ENCODE measurements around the gene TIAM1.
A peak's percentile ranks its signal among the peaks of the same experiment; 100 is the strongest.

The TIAM1 gene

GRCh38 chr21:31294691-31295090, 49.4 kb downstream of the TIAM1 start:
- intact Hi-C loops (cut with DNase I), result no loop called here
- DNase-seq, result peak in 6 of 10 donors; percentile 21 to 90 (median 62)

DNA sequence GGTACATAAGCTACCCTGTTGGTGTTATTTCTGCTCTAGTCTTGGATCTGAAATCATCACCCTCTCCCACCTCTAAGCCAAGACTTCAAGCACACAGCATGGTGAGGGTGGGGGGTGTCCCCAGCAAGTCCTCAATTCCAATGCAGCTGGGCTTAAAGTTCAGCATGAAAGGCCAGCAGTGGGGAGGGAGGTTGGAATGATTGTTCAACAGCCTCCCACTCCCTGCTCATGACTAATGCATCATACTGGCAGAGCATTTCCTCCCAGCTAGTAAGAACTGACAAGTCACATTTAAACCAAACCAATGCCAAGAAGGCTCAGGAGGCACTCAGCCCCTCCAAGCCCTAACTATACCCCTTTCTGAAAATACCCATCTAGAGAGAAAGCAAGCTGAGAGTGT, 50.1 kb downstream of the TIAM1 start:
- intact Hi-C loops (cut with DNase I), result no loop called here
- no peak for DNase-seq

GRCh38 chr21:31290765-31291164, 53.3 kb downstream of the TIAM1 start:
- intact Hi-C loops (cut with DNase I), result no loop called here

GRCh38 chr21:31289702-31290101, 54.4 kb downstream of the TIAM1 start:
- no peak for DNase-seq
- intact Hi-C loops (cut with DNase I), result no loop called here

More at GRCh38 chr21:31290765-31291164, 53.3 kb downstream of the TIAM1 start:
- no peak for DNase-seq

GRCh38 chr21:31288191-31288590, 55.9 kb downstream of the TIAM1 start:
- intact Hi-C loops (cut with DNase I), result no loop called here
- DNase-seq, result no peak

DNA sequence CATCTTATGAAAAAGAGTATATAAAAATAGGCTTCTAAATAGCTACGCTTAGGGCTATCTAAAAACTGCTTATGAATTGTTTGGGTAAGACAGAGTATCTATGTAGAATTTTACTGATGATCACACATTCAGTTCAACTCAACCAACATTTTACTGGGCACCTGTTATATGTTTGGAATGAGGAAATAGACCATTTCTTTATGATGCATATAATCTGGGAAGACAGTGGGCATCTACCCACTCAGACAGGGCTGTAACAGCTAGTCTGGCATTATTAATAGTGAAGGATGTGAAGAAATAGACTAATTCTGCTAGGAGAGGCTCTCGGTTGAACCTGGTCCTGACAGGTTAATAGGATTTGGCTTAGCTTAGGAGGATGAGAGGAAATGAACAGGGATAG, 56.9 kb downstream of the TIAM1 start:
- no peak for DNase-seq
- intact Hi-C loops (cut with DNase I), result no loop called here

GRCh38 chr21:31286621-31287020, 57.4 kb downstream of the TIAM1 start:
- DNase-seq, result no peak
- intact Hi-C loops (cut with DNase I), result no loop called here

- no peak for DNase-seq
- intact Hi-C loops (cut with DNase I), result no loop called here
Observed at GRCh38 chr21:31284797-31285397, 59.2 kb downstream of the TIAM1 start.

- DNase-seq, result no peak
- intact Hi-C loops (cut with DNase I), result no loop called here
Observed at GRCh38 chr21:31283025-31283424, 61.0 kb downstream of the TIAM1 start.

GRCh38 chr21:31282095-31282709, 61.9 kb downstream of the TIAM1 start:
- DNase-seq, result no peak
- intact Hi-C loops (cut with DNase I), result no loop called here

DNA sequence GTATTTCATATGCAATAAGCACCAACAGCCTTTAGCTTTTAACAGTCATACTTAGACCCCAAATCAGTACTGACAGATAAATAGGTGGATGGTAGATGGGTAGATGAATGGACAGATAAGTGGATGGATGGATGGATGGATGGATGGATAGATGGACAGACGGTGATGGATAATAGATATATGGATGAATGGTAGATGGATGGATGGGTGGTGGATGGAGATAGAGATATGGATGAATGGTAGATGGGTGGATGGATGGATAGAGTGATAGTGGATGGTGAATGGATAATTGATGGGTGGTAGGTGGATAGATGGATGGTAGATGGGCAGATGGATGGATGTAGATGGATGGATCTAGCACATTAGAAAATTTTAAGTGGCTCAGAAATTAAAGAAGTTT, 62.5 kb downstream of the TIAM1 start:
- no peak for DNase-seq
- intact Hi-C loops (cut with DNase I), result no loop called here

DNA sequence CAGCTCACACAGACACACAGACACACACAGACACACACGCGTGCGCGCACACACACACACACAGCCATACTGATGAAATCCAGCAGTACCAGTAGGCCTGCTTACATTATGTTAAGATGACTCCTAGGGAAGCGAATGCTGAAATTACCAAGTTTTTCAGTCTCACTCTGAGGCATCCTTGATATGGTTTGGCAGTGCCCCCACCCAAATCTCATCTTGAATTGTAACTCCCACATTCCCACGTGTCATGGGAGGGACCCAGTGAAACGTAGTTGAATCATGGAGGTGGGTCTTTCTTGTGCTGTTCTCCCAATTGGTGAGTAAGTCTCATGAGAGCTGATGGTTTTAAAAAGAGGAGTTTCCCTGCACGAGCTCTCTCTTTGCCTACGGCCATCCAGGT, 64.1 kb downstream of the TIAM1 start:
- intact Hi-C loops (cut with DNase I), result no loop called here
- no peak for DNase-seq

DNA sequence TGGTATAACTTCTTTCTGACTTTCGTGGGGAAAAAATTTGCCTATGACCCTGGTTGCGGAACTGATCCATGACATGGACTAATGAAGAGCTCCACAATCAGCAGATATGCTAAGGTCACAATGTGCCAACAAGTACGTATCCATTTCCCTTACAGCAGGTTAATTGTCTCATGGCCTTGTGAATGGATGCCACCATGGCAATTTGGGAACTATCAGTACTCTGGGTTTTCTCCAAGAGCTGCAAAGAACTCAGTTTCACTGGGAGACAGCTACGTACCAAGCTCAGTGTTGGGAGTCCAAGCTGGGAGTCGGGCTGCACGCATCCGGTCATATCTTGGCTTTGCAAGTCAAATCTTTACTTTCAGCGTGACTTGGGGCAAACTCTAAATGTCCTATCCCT, 64.8 kb downstream of the TIAM1 start:
- no peak for DNase-seq
- intact Hi-C loops (cut with DNase I), result no loop called here

DNA sequence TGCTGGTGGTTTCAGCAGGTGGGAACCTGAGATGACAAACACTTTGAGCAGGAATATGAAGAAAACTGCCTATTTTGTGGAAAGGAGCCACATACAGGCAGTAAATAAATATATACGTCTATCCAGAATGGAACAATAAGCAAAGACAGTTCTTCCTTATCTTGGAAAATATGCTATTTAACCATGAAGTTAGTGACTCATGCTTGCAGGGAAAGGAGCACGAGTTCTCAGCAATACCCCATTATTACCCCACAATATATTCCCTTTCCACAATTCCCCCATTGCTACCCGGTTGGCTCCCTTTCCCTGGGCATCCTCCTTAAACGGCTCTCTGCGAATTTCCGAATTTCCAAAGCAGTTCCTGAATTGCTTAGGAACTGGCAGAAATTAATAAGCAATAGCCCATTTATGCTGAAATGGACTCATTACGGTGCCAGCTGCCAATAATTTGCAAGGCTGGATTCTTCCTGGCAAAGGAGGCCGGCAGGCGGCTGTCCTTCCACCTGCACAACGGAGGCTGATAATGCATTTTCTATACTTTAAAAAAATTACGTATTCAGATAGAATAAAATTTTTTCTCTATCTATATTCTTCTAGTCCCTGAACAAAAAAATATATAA, 65.4 kb downstream of the TIAM1 start:
- intact Hi-C loops (cut with DNase I), result no loop called here
- DNase-seq, result no peak

- intact Hi-C loops (cut with DNase I), result no loop called here
- DNase-seq, result no peak
Observed at GRCh38 chr21:31276663-31277062, 67.4 kb downstream of the TIAM1 start.

DNA sequence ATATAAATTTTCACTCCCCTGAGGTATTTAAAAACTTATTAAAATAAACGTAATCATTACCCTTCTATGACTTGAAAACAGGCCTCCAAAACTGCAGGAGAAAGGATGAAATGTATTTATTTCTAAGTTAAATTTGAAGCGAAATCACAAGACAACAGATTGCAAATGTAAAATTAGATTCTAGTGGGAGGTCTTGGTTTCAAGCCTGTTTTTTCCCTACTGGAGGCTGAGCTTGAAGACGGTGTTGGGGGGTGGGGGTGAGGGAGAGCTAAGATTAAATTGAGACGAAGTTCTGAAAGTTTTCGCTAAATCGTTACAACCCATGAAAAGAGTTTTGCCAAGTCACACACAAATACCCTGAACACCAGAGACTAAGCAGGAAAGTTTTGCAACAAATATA, 68.2 kb downstream of the TIAM1 start:
- DNase-seq, result no peak
- intact Hi-C loops (cut with DNase I), result no loop called here

GRCh38 chr21:31273278-31273677, 70.8 kb downstream of the TIAM1 start:
- DNase-seq, result no peak
- intact Hi-C loops (cut with DNase I), result no loop called here

- no peak for DNase-seq
- intact Hi-C loops (cut with DNase I), result no loop called here
Observed at GRCh38 chr21:31268090-31268489, 76.0 kb downstream of the TIAM1 start.

GRCh38 chr21:31267644-31268043, 76.4 kb downstream of the TIAM1 start:
- DNase-seq, result no peak
- intact Hi-C loops (cut with DNase I), result no loop called here

GRCh38 chr21:31266241-31266640, 77.8 kb downstream of the TIAM1 start:
- DNase-seq, result peak in 7 of 10 donors; percentile 33 to 89 (median 48)
- intact Hi-C loops (cut with DNase I), result no loop called here

DNA sequence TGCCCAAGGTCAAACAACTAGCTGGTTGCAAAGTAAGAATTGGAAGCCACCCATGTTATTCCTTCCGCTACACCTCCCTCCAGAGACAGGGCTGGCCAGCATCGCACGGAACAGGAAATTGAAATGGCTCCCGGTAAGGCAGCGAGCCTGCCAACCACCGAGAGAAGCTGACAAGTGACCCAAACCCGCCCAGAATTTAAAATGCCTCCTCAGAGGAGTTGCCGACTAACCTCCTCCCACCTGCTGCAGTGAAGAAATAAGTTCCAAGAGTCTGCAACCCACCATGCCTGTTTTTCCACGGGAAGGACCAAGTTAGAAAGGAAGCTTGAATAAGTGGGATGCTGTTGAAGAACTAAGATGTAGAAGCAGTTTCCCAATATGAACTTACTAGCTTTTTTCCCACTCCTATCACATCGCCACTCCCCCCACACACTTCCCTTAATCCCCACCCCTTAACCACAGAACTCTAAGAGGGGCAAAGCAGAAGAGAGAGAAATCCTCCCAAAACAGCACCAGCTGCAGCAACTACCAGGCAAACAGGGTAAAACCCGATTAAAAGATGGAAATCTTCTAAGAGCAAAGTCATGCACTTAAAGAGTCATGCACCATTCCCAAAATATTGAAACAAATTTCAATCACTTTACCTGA, 78.6 kb downstream of the TIAM1 start:
- intact Hi-C loops (cut with DNase I), result no loop called here
- DNase-seq, result peak in 2 of 10 donors; percentile 30 to 82

DNA sequence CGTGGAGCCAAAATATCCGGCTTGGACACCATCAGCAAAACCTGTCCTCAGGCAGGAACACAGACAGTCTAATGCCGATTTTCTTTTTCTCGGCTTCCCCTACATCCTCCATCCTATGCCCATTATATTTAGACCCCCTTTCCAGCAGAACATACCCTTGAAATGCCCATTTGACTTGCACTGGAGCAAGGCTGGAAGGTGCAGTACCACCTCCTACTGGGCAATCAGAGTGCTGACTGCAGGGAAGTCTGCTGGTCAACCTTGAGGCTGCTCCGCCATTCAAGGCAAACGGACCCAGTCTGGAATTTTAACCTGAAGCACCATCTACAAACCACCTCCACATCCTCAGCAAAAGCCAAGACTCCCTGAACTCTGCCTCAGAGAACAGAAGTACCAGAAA, 79.5 kb downstream of the TIAM1 start:
- no peak for DNase-seq
- intact Hi-C loops (cut with DNase I), result no loop called here
